ENCODE measurements around the gene BPGM. TPM values are rescaled to one million over a fixed set of nuclear protein-coding genes. Genes with fewer than 3 reads are reported as not detected.

BPGM gene
- total RNA-seq, 1 donor from 2014 or later = 13.3 TPM

GRCh38 chr7:134649226-134649775 is 2.6 kb downstream of the BPGM start:
- no peaks in the 10 kb centered on the region for H3K9me3 Mint-ChIP-seq
- peaks cover 10% of the 10 kb centered on the region for H3K4me1 Mint-ChIP-seq
- no peak for TF ChIP-seq CTCF (IDR thresholded peaks at IDR 0.05; ENCODE audit: unreplicated experiment)
- no peaks in the 10 kb centered on the region for H3K36me3 Mint-ChIP-seq
- no peak overlapping the region for H3K4me3 Mint-ChIP-seq
- H3K27me3 Mint-ChIP-seq (ENCODE audit: low read depth) = no peaks in the 10 kb centered on the region
- no peak for DNase-seq (ENCODE audit: low spot score in 2 of 2, unreplicated experiment in 2 of 2)
- H3K27ac Mint-ChIP-seq = peak overlapping the region; percentile 76

GRCh38 chr7:134651991-134652390 is 5.3 kb downstream of the BPGM start:
- no peak overlapping the region for H3K4me3 Mint-ChIP-seq
- no peak for DNase-seq (ENCODE audit: low spot score in 2 of 2, unreplicated experiment in 2 of 2)
- no peak for TF ChIP-seq CTCF (IDR thresholded peaks at IDR 0.05; ENCODE audit: unreplicated experiment)
- peaks cover 10% of the 10 kb centered on the region for H3K4me1 Mint-ChIP-seq
- H3K27me3 Mint-ChIP-seq (ENCODE audit: low read depth) = no peaks in the 10 kb centered on the region
- no peaks in the 10 kb centered on the region for H3K9me3 Mint-ChIP-seq
- H3K27ac Mint-ChIP-seq = no peak overlapping the region
- H3K36me3 Mint-ChIP-seq = no peaks in the 10 kb centered on the region

GRCh38 chr7:134654104-134654775 is 7.6 kb downstream of the BPGM start:
- Mint-ChIP-seq H3K9me3 (no peaks in the 10 kb centered on the region), H3K27ac (no peak overlapping the region), H3K27me3 (ENCODE audit: low read depth) (no peaks in the 10 kb centered on the region), H3K4me1 (peaks cover 10% of the 10 kb centered on the region), H3K36me3 (no peaks in the 10 kb centered on the region), H3K4me3 (no peak overlapping the region)
- DNase-seq (ENCODE audit: low spot score in 2 of 2, unreplicated experiment in 2 of 2) = no peak
- no peak for TF ChIP-seq CTCF (IDR thresholded peaks at IDR 0.05; ENCODE audit: unreplicated experiment)

GRCh38 chr7:134657526-134657925 is 10.9 kb downstream of the BPGM start:
- Mint-ChIP-seq H3K4me3 (no peak overlapping the region), H3K27ac (no peak overlapping the region), H3K4me1 (peaks cover 19% of the 10 kb centered on the region), H3K27me3 (ENCODE audit: low read depth) (no peaks in the 10 kb centered on the region), H3K36me3 (peaks cover 2% of the 10 kb centered on the region), H3K9me3 (no peaks in the 10 kb centered on the region)
- TF ChIP-seq CTCF (IDR thresholded peaks at IDR 0.05; ENCODE audit: unreplicated experiment) = no peak
- DNase-seq (ENCODE audit: low spot score in 2 of 2, unreplicated experiment in 2 of 2) = no peak

GRCh38 chr7:134660242-134660785 is 13.7 kb downstream of the BPGM start:
- Mint-ChIP-seq H3K27ac (peak overlapping the region; percentile 75), H3K4me3 (no peak overlapping the region), H3K9me3 (peaks cover 6% of the 10 kb centered on the region), H3K36me3 (peaks cover 12% of the 10 kb centered on the region), H3K4me1 (peaks cover 19% of the 10 kb centered on the region), H3K27me3 (ENCODE audit: low read depth) (no peaks in the 10 kb centered on the region)
- no peak for TF ChIP-seq CTCF (IDR thresholded peaks at IDR 0.05; ENCODE audit: unreplicated experiment)
- no peak for DNase-seq (ENCODE audit: low spot score in 2 of 2, unreplicated experiment in 2 of 2)
